HepG2 (cell line): ENCODE results near the gene NDUFB10. TPM values are rescaled to one million over a fixed set of nuclear protein-coding genes. Genes with fewer than 3 reads are reported as not detected.
A peak's percentile ranks its signal among the peaks of the same experiment; 100 is the strongest.

Experiments
- KDM5A ChIP-seq: fragments of 200-600 bp; sonication (generic); IDR thresholded peaks from 2 replicates; pipeline ENCODE4 v1.7.0; 2018; ENCODE audit warnings: antibody characterized with exemption, mild to moderate bottlenecking, low read length, borderline replicate concordance
- MLLT10 ChIP-seq: sonication (generic); formaldehyde crosslinking; IDR thresholded peaks from 2 replicates; pipeline ENCODE4 v1.4.0; 2020; ENCODE audit warnings: missing genetic modification reagents
- NR1H2 ChIP-seq: sonication (generic); formaldehyde crosslinking; IDR thresholded peaks from 2 replicates; pipeline ENCODE4 v1.8.1; 2022; ENCODE audit warnings: low read depth, missing genetic modification reagents, borderline replicate concordance
- PHF5A ChIP-seq: IDR thresholded peaks from one replicate; pipeline ENCODE4 v1.6.1; 2018; ENCODE audit warnings: low read depth, missing genetic modification reagents; ENCODE audit not compliant: unreplicated experiment
- RAD21 ChIP-seq: fragments of 450-650 bp; formaldehyde crosslinking; IDR thresholded peaks from 2 replicates; pipeline ENCODE4 v1.5.0; 2020; ENCODE audit warnings: mild to moderate bottlenecking
- RNF2 ChIP-seq: fragments of 450-650 bp; conservative IDR thresholded peaks from 2 replicates; pipeline ENCODE4 v1.6.1; 2016; ENCODE audit warnings: low read depth
- TFDP1 ChIP-seq: IDR thresholded peaks from 2 replicates; pipeline ENCODE4 v1.6.1; 2016; ENCODE audit warnings: missing compliant biosample characterization, missing genetic modification reagents, borderline replicate concordance
- ZMYM4 ChIP-seq: sonication (generic); formaldehyde crosslinking; IDR thresholded peaks from 2 replicates; pipeline ENCODE4 v1.8.1; 2023; ENCODE audit warnings: mild to moderate bottlenecking, missing genetic modification reagents
- ZNF101 ChIP-seq: sonication (generic); formaldehyde crosslinking; IDR thresholded peaks from 2 replicates; pipeline ENCODE4 v1.4.0; 2020; ENCODE audit warnings: mild to moderate bottlenecking, low read depth, missing genetic modification reagents, borderline replicate concordance
- polyA plus RNA-seq, 8 experiments: library from polyadenylated mRNA; depleted of rRNA in 3 of 8; stranded (reverse) in 7 of 8; unstranded in 1 of 8; fragments of >200 nt; fragmentation: Illumina TruSeq in 4 of 8; extraction: Trizol in 4 of 8; gene quantifications; 2 replicates each; pipeline versions ENCODE4 v1.2.1 to v1.2.3, GENCODE V29; 2011 to 2016; ENCODE audit warnings: low read depth in 4 of 8, missing spikeins in 1 of 8, mixed read lengths in 1 of 8; ENCODE audit not compliant: insufficient read depth in 1 of 8
- total RNA-seq, 5 experiments: library from RNA; depleted of rRNA; stranded (reverse); fragments of >200 nt; fragmentation: Illumina TruSeq; extraction: Trizol; gene quantifications; 2 replicates each; pipeline ENCODE4 v1.2.3, GENCODE V29; 2016; ENCODE audit warnings: low read depth in 1 of 5
- TF ChIP-seq, protein P1 (sequence below): sonication (generic); formaldehyde crosslinking; IDR thresholded peaks from 2 replicates; pipeline ENCODE4 v1.5.1; 2020; ENCODE audit warnings: mild to moderate bottlenecking, missing genetic modification reagents, moderate library complexity
- TF ChIP-seq, protein P2 (sequence below): sonication (generic); formaldehyde crosslinking; IDR thresholded peaks from 2 replicates; pipeline ENCODE4 v1.5.0; 2020; ENCODE audit warnings: mild to moderate bottlenecking, missing genetic modification reagents
- TF ChIP-seq, protein P3 (sequence below): sonication (generic); formaldehyde crosslinking; IDR thresholded peaks from 2 replicates; pipeline ENCODE4 v1.5.0; 2020; ENCODE audit warnings: mild to moderate bottlenecking, missing genetic modification reagents
- TF ChIP-seq, protein P4 (sequence below): sonication (generic); formaldehyde crosslinking; IDR thresholded peaks from 2 replicates; pipeline ENCODE4 v1.4.0; 2020; ENCODE audit warnings: mild to moderate bottlenecking, missing genetic modification reagents
- TF ChIP-seq, protein P5 (sequence below): IDR thresholded peaks from 2 replicates; pipeline ENCODE4 v1.6.1; 2018; ENCODE audit warnings: missing genetic modification reagents, mild to moderate bottlenecking, missing compliant biosample characterization
- TF ChIP-seq, protein P6 (sequence below): sonication (generic); formaldehyde crosslinking; IDR thresholded peaks from 2 replicates; pipeline ENCODE4 v1.9.0; 2021; ENCODE audit warnings: missing genetic modification reagents, borderline replicate concordance

The NDUFB10 gene
- total and polyA plus RNA-seq, 2 of the 13 experiments (the other 11 are each of a cell fraction or from before 2014, with no cell fraction given) = 68.6 to 157 TPM

DNA sequence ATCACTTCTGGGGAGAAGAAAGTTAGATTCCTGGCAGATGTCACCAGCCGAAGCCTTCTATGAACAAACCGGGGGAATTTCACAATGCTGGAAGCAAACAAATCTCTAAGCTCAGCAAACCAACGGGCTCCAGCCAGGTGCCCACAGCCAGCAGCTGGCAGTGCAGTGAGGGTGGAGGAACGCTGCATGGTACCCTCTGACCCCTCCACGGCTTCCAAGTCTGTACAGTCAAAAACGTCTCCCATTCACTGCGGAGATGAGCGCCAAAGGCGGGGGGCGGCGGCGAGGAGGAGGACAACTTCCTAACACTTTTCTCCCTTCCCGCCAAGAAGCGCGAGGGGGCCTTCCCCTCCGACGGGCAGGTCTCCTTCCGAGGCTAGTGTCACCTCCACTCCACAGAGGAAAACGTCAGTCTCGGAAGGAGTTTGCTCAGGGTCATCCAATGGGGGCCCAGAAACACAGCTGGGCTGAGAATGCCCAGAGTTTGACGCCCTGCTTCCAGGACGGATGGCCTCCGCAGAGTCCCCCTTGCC is 49.4 kb downstream of the NDUFB10 start (continued):
- TF ChIP-seq, protein P1, sequence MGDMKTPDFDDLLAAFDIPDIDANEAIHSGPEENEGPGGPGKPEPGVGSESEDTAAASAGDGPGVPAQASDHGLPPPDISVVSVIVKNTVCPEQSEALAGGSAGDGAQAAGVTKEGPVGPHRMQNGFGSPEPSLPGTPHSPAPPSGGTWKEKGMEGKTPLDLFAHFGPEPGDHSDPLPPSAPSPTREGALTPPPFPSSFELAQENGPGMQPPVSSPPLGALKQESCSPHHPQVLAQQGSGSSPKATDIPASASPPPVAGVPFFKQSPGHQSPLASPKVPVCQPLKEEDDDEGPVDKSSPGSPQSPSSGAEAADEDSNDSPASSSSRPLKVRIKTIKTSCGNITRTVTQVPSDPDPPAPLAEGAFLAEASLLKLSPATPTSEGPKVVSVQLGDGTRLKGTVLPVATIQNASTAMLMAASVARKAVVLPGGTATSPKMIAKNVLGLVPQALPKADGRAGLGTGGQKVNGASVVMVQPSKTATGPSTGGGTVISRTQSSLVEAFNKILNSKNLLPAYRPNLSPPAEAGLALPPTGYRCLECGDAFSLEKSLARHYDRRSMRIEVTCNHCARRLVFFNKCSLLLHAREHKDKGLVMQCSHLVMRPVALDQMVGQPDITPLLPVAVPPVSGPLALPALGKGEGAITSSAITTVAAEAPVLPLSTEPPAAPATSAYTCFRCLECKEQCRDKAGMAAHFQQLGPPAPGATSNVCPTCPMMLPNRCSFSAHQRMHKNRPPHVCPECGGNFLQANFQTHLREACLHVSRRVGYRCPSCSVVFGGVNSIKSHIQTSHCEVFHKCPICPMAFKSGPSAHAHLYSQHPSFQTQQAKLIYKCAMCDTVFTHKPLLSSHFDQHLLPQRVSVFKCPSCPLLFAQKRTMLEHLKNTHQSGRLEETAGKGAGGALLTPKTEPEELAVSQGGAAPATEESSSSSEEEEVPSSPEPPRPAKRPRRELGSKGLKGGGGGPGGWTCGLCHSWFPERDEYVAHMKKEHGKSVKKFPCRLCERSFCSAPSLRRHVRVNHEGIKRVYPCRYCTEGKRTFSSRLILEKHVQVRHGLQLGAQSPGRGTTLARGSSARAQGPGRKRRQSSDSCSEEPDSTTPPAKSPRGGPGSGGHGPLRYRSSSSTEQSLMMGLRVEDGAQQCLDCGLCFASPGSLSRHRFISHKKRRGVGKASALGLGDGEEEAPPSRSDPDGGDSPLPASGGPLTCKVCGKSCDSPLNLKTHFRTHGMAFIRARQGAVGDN (CRISPR knock-in tag) = peak; percentile 69
- TF ChIP-seq MLLT10 = 0 out of 2 replicates have a peak, but pooled peaks have one; percentile 31
- TF ChIP-seq NR1H2 (CRISPR knock-in tag) = no peak
- TF ChIP-seq, protein P2, sequence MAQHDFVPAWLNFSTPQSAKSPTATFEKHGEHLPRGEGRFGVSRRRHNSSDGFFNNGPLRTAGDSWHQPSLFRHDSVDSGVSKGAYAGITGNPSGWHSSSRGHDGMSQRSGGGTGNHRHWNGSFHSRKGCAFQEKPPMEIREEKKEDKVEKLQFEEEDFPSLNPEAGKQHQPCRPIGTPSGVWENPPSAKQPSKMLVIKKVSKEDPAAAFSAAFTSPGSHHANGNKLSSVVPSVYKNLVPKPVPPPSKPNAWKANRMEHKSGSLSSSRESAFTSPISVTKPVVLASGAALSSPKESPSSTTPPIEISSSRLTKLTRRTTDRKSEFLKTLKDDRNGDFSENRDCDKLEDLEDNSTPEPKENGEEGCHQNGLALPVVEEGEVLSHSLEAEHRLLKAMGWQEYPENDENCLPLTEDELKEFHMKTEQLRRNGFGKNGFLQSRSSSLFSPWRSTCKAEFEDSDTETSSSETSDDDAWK (CRISPR knock-in tag) = no peak
- TF ChIP-seq TFDP1 (CRISPR knock-in tag) = peak; percentile 69
- no peak for TF ChIP-seq ZMYM4 (CRISPR knock-in tag)
- TF ChIP-seq KDM5A = 0 out of 2 replicates have a peak, but pooled peaks have one; percentile 14
- TF ChIP-seq ZNF101 (CRISPR knock-in tag) = no peak
- TF ChIP-seq, protein P3, sequence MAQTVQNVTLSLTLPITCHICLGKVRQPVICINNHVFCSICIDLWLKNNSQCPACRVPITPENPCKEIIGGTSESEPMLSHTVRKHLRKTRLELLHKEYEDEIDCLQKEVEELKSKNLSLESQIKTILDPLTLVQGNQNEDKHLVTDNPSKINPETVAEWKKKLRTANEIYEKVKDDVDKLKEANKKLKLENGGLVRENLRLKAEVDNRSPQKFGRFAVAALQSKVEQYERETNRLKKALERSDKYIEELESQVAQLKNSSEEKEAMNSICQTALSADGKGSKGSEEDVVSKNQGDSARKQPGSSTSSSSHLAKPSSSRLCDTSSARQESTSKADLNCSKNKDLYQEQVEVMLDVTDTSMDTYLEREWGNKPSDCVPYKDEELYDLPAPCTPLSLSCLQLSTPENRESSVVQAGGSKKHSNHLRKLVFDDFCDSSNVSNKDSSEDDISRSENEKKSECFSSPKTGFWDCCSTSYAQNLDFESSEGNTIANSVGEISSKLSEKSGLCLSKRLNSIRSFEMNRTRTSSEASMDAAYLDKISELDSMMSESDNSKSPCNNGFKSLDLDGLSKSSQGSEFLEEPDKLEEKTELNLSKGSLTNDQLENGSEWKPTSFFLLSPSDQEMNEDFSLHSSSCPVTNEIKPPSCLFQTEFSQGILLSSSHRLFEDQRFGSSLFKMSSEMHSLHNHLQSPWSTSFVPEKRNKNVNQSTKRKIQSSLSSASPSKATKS (CRISPR knock-in tag) = no peak
- peak; percentile 21 for TF ChIP-seq RAD21
- TF ChIP-seq, protein P4, sequence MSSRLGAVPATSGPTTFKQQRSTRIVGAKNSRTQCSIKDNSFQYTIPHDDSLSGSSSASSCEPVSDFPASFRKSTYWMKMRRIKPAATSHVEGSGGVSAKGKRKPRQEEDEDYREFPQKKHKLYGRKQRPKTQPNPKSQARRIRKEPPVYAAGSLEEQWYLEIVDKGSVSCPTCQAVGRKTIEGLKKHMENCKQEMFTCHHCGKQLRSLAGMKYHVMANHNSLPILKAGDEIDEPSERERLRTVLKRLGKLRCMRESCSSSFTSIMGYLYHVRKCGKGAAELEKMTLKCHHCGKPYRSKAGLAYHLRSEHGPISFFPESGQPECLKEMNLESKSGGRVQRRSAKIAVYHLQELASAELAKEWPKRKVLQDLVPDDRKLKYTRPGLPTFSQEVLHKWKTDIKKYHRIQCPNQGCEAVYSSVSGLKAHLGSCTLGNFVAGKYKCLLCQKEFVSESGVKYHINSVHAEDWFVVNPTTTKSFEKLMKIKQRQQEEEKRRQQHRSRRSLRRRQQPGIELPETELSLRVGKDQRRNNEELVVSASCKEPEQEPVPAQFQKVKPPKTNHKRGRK (CRISPR knock-in tag) = no peak
- no peak for TF ChIP-seq PHF5A (CRISPR knock-in tag)
- TF ChIP-seq, protein P5, sequence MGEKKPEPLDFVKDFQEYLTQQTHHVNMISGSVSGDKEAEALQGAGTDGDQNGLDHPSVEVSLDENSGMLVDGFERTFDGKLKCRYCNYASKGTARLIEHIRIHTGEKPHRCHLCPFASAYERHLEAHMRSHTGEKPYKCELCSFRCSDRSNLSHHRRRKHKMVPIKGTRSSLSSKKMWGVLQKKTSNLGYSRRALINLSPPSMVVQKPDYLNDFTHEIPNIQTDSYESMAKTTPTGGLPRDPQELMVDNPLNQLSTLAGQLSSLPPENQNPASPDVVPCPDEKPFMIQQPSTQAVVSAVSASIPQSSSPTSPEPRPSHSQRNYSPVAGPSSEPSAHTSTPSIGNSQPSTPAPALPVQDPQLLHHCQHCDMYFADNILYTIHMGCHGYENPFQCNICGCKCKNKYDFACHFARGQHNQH (CRISPR knock-in tag) = no peak
- 0 out of 2 replicates have a peak, but pooled peaks have one; percentile 38 for TF ChIP-seq RNF2
- TF ChIP-seq, protein P6, sequence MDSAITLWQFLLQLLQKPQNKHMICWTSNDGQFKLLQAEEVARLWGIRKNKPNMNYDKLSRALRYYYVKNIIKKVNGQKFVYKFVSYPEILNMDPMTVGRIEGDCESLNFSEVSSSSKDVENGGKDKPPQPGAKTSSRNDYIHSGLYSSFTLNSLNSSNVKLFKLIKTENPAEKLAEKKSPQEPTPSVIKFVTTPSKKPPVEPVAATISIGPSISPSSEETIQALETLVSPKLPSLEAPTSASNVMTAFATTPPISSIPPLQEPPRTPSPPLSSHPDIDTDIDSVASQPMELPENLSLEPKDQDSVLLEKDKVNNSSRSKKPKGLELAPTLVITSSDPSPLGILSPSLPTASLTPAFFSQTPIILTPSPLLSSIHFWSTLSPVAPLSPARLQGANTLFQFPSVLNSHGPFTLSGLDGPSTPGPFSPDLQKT (CRISPR knock-in tag) = no peak
